Urothelium cell line (cell line): Measurements from ENCODE around the gene CAMTA1.
A peak's percentile ranks its signal among the peaks of the same experiment; 100 is the strongest.
"Not testable (repeated sequence)": the region's sequence is repeated elsewhere in the genome, so short reads cannot be mapped to it uniquely, and the experiment has no call there.

Source experiments
- DNase-seq: peaks from one replicate; pipeline ENCODE4 v3.0.0; 2011; ENCODE audit warnings: low spot score, mixed read lengths
- FAIRE-seq: peaks from 2 replicates; lab custom pipeline; 2011; peaks lifted over from hg19 to GRCh38; lab: Jason Lieb, UNC

Gene CAMTA1

DNA sequence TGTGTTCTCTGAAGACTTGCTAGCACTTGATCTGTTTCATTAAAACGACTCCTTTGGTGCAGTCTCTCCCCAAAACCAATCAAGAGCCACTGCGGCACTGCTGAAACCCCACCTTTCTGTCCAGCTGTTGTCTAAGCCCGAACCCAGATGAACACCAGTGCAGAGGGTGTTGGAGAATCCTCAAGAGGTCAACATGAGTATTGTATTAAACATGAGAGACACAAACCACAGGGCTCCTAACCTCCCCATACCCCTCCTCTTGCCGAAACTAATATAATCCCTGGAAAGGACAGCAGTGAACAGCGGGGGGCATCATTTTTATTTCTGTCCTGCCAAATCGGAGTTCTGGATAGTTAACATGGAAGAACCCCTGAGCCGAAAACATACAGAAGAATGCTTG lies 333.9 kb downstream of the CAMTA1 start:
- DNase-seq (no peak), FAIRE-seq (no peak)

DNA sequence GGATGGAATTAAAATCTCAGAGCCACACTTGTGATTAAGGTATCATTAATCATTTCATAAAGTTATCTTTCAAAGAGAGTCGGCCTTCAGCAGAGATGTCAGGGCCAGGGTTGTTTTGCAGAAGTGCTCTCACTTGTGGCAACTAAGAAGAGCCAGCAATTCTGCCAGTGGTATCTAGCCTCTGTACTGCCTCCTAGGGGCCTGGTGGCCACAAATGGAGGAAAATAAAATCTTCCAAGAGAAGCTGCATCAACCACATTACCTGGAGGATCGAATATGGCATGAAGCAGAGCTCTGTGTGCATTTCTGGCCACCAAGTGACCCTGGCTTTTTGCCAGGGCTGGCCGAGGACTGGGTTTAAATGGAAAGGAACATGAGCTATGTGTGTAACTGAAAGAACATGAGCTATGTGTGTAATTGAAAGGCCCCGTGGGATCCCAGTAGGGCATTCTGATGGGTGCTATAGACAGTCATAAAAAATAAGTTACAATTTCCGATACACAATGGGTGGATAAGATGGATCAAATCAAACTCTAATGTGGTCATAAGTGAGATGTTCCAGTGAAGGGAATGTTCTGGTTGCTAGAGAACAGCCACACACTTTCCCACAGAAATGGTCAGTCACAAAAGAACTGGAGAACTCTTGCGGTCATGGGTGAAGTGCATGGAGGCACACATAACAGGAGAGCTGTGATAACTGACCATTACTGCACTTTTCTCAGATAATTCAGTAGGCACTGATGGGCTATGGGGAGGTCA lies 335.8 kb downstream of the CAMTA1 start:
- no peak for DNase-seq
- no peak for FAIRE-seq

DNA sequence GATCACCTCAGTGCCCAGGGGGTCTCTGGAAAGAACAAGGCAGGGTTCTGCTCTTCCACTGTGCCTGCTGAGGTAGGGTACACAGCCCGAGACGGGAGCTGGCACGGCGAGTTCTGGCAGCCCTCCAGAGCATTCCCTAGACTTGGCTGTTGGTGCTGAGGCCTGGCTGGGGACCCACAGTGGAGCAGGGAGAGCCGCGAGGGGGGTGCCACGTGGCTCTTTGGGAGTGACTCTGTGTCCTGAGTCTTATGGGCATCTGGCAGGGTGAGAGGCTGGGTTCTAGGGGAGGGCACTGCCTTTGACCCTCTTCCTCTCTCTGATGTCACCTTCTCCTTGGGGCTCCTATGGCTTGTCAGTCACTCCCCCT lies 336.4 kb downstream of the CAMTA1 start:
- no peak for FAIRE-seq
- peak; percentile 28 for DNase-seq

DNA sequence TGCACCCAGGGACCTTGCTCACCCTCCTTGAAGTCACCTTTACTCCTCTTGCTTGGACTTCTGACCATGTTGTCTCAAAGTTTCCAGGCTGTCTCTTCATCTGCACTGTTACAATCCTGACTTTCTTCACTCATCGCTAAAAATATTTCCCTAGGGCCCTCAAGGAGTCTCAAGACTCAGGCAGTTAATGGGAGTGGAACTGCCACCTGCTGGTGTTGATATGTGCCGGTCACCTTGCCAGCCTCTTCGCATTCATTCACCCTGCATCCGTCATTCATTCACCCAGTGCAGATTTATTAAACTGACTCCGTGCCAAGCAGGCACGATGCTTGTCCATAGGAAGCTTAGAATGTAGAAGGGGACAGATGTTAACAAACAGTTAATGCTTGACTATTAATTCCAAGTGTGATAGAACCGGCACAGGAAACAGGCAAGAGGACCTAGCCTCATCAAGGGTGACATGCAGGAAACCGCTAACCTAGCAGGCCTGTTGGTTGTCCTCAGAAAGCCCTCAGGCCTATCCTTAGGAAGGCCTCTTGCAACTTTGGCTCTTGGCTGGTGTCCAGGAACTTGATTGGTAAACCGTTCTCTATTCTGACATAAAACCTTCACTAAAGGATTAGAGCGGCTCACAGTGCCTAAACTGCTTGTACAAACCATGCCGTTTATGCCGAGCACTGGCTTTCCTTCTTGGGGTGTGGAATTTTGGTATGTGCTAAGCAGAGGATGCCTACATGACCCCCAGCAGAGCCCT lies 342.2 kb downstream of the CAMTA1 start:
- no peak for FAIRE-seq
- DNase-seq = no peak

DNA sequence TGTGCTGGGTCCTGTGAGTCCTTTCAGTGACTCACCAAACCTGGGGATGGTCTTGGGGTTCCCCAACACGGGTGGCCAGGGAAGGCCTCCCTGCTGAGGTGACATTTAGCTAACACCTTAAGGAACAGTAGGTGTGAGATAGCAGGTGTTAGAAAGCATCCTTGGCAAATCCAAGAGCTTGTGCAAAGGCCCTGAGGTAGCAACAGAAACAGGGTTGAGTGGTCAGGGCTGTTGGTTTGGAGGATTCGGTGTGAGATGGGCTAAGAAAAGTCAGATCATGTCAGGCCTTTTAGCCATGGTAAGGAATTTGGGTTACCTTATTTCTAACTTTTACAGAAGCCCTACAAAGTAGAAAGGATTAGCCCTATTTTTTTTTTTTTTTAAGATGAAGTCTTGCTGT lies 343.0 kb downstream of the CAMTA1 start:
- no peak for FAIRE-seq
- DNase-seq = no peak

DNA sequence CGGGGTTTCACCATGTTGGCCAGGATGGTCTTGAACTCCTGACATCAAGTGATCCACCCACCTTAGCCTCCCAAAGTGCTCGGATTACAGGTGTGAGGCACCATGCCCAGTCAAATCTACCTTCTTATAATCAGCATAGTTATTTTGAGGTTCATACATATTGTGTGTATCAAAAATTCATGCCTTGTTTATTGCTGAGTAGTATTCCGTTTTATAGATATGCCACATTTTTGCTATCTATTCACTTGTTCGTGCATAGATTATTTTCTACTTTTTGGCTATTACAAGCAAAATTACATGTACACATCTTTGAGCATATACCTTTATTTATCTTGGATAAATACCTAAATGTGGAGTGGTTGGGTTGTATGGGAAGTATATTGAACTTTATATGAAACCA lies 344.9 kb downstream of the CAMTA1 start:
- DNase-seq = no peak
- FAIRE-seq = no peak

DNA sequence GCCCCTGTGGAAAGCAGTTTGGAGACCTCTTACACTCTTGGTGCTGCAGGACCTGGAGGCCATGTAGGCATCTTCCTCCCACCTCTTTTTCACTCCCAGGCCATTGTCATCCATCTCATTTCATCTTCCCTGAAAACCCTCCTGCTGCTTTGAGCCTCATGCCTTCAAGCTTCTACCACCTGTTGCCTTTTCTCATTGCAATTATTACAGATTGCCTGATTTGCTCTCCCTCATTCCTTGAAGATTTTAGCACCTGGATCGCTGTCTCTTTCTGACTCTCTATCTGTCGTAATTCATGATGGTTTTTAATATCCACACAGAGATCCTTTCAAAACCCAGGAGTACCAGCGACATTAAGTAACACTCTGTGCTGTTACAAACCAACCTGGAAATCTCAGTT lies 350.2 kb downstream of the CAMTA1 start:
- no peak for FAIRE-seq

DNA sequence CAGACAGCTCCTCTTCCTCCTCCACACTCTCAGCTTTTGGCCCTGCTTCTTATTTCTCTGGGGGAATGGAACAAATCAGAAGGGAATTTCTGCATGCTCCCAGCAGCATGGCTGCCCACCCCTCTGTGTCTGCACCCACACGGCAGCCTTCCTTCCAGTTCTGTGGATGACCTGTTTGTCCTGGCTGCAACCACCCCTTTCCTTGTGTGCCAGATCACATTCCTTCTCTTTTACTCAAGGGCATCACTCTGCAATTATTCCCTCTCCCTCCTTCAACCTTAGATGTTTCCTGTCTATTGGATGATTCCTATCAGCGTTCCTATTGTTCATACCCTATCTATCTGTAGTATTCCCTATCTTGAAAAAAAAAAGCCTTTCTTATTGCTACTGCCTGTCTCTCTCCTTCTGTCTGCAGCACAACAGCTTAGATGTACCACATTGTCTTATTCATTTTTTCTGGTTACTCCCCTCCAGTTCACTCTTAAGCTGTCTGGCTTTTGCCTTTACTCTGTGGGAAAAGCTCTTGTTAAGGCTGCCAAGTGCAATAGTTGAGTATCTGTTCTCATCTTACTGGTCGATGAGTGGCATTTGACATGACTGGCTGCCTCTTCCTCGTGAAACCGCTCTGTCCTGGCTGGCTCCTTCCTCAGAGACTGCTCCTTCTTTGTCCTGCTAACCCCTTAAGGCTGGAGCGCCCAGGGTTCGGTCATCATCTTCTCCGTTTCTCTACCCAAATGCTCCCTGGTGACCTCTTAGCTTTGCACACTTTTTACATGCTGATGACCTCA lies 351.1 kb downstream of the CAMTA1 start:
- no peak for DNase-seq
- FAIRE-seq = no peak

More for the DNA sequence above, 350.2 kb downstream of the CAMTA1 start:
- DNase-seq = no peak

DNA sequence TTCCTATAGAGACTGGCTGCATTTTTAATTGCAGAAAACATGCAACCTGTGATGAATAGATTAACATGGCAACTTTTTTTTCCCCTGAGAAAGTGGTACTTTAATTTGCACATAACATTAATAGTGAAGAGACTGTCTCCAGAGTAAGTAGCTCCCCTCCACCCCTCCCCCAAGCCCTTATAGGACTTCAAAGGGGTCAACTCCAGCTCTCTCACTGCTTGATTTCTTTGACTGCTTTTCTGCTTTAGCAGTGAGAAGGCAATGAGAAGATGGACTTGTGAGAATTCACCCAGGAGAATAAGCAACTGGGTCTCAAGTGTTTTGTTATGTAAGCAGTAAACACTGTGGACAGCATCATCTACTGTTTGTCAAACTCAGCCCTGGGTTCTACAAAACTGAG lies 355.0 kb downstream of the CAMTA1 start:
- DNase-seq = no peak
- FAIRE-seq = no peak

DNA sequence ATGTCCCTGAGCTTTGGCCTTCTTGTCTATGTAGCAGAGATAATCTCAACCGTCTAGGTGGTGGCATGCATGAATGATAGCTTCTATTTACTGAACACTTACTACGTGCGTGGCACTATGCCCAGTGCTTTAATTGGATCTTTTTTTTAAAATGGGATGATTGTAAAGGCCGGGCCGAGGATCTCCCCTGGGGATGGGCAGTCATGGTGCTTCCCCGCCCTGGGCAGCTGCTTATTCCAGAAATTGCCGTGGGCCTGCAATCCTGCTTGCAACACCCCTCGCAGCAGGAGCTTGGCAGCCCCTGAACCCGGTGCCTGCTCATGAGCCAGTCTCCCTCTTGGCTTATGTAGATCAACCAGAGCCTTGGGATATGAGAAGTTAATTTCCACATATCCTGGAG lies 360.7 kb downstream of the CAMTA1 start:
- FAIRE-seq = no peak

DNA sequence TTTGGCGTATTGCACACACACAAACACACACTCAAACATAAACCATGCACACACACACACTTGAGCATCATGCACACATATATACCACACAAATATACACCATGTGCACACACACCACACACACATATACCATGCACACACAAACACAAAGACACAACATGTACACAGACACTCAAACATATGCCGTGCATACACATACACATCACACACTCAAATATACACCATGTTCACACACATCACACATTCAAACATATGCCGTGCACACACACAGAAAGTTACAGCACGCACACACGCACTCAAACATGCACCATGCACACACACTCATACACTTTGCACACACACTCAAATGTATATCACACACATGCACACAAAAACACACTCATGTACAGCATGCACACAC lies 361.5 kb downstream of the CAMTA1 start:
- no peak for DNase-seq
- no peak for FAIRE-seq

More for the DNA sequence above, 360.7 kb downstream of the CAMTA1 start:
- no peak for DNase-seq

DNA sequence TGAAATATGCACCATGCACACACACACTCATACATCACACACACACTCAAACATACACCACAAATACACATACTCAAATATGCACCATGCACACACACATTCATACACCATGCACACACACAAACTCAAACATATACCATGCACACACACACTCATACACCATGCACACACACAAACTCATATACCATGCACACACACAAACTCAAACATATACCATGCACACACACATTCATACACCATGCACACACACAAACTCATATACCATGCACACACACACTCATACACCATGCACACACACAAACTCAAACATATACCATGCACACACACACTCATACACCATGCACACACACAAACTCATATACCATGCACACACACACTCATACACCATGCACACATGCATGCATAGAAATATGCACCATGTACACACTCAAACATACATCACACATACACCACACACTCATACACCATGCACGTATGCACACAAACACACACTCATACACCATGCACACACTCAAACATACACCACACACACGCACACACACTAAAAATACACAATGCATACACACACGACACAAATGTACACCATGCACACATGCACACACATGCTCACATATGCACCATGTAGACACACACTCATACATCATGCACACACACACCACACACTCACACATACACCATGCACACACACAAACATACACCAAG lies 362.5 kb downstream of the CAMTA1 start:
- DNase-seq = not testable (repeated sequence)
- FAIRE-seq = peak; percentile 93

DNA sequence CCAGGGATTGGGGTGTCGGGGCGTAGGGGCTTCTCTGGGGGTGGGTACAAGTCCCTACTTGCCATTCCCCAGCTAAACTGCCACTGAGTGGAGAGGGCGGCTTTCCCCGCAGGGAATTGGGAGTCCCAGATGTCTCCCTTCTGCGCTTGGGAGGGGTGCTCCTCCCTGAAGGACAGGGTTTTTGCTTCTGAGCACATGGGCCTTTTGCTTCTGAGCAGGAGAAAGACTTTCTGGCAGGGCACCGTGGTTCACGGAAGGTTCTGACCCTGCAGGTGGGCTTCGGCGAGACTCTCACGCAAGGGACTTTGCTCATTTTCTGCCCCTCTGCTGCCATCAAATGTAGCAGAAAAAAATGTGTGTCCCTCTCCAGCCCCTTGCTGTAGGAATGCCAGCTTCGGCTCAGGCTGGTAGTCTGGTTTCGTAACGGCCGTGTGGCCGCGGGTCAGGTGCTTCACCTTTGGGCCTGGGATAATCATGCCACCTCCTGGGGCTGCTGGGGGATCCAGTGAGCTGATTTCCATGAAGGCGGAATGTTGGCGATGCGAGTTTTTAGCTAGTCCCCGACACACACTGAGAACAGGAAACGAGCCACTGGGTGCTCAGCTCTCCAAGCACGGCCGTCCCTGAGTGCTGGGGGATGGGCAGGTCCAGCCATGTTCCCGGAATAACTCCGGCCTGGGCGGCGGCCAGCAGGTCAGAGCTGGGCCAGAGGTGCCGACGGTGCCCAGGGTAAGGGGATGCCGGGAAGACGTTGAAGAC lies 364.0 kb downstream of the CAMTA1 start:
- FAIRE-seq = no peak
- peak; percentile 32 for DNase-seq

DNA sequence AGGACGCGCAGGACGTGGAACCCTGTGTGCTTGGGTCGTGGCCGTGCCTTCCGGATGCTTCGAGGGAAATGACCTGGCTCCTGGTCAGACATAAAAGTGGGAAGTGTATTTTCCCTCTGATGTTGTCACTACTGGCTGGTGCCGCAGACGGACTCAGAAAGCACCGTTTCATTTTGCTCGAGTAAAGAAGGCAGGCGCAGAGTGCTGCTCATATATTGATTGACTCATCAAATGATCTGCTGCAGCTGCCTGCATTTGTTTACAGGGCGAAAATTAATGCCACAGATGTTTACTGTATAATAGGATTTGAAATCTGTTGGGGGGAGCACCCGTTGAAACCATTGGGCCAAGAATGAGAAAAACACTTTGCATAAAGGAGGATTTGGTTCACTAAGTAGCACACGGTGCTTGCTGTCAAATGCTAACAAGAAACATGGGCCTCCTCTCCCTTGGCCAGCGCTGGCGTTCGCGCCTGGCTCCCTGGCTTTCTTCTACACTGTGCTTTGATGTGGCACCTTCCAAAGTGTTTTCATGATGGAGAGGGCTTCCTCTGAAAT lies 365.5 kb downstream of the CAMTA1 start:
- DNase-seq (no peak), FAIRE-seq (no peak)

DNA sequence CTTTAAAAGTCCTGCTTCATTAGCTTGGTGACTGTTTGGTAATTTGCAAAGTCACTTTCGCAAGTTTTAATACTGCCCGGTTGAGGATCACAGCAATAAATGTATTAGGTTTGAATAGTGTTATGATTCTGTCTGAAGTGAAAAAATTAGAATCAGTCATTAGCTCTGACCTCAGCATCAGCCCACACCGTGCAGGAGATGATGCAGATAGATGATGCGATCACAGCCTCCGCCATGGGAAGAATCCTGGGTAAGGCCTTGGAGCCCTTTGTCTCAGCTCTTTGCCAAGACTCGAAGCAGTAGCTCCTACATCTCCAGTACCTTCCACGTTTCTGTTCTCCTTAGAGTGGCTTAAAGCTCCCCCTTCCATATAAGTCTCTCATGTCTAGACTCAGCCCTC lies 366.7 kb downstream of the CAMTA1 start:
- DNase-seq (no peak), FAIRE-seq (no peak)

DNA sequence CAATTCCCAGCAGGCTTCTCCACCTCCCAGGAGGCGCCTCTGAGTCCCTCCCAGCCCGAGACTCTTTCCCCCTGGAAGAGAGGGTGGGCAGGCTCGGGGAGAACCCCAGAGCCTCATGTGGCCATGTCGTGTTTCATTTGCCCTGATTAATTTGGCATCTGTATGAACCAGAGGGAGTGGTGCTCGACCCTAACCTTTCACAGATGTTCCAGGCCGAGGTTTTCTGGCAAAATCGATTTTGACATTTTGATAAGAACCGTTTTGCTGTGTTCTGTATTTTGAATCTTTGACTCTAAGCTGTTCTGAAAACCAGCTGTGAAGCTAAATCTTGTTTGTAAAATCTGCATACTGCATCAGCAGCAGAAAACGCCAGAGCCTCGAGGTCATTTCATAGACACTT lies 367.4 kb downstream of the CAMTA1 start:
- no peak for DNase-seq
- no peak for FAIRE-seq

DNA sequence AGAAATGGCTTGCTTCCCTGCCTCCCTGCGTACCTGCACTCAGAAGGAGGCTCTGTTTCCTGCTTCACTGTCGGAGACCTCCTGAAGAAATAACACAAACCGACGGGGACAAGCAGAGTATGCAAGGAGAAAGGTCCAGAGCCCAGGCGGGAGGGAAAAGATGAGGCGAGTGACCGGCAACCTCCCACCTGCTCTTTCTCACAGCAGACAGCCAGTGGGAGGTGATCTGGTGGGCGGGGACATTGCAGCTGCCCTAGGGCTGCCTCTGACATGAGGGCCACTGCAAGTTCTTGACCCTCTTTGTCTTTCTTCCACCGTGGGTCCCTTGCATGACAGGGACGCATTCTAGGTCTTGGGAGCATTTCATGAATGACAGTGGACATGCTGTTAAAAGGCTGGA lies 368.2 kb downstream of the CAMTA1 start:
- no peak for DNase-seq
- no peak for FAIRE-seq

DNA sequence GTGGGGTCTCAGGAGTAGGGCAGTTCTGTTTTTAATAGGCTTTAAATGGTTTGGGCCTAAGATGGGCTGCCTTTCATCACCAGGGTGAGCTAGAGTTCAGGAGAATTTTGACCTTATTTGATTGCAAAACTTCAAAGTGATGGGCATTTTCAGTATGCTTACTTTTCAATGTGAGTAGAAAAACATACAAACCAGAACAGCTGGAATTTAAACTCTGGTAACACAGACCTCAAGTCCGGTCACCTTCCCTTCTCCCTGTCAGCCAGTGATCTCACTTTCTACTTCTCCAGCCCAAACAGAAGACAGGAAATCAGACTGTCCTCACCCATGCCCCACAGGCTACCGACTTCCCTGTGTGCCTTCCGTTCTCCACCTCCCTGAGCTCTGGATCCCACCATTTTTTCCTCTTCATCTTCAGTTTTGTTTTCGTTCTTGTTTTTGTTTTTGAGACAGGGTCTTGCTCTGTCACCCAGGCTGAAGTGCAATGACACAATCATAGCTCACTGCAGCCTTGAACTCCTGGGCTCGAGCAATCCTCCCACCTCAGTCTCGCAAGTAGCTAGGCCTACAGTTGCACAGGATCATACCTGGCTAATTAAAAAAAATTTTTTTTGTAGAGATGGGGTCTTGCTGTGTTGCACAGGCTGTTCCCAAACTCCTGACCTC lies 374.0 kb downstream of the CAMTA1 start:
- DNase-seq (no peak), FAIRE-seq (no peak)

DNA sequence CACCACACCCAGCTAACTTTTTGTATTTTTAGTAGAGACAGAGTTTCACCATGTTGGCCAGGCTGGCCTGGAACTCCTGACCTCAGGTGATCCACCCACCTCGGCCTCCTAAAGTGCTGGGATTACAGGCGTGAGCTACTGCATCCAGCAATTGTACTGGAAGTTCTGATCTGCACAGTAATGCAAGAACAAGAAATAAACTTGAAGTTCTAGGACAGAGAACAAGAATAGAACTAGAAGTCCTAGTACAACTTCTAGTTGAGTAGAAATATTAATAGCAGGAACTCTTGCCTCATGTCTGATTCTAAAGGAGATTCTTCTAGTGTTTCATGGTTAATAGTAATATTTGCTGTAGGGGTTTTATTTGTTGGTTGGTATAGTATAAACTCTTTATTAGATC lies 383.3 kb downstream of the CAMTA1 start:
- FAIRE-seq, DNase-seq: not testable (repeated sequence)
